DMS 273 (cell line): ENCODE measurements around the gene VWDE.

Experiments used
- DNase-seq: peaks from one replicate; lab custom pipeline; 2025; ENCODE audit not compliant: unreplicated experiment; lab: John Stamatoyannopoulos, UW

VWDE gene

DNA sequence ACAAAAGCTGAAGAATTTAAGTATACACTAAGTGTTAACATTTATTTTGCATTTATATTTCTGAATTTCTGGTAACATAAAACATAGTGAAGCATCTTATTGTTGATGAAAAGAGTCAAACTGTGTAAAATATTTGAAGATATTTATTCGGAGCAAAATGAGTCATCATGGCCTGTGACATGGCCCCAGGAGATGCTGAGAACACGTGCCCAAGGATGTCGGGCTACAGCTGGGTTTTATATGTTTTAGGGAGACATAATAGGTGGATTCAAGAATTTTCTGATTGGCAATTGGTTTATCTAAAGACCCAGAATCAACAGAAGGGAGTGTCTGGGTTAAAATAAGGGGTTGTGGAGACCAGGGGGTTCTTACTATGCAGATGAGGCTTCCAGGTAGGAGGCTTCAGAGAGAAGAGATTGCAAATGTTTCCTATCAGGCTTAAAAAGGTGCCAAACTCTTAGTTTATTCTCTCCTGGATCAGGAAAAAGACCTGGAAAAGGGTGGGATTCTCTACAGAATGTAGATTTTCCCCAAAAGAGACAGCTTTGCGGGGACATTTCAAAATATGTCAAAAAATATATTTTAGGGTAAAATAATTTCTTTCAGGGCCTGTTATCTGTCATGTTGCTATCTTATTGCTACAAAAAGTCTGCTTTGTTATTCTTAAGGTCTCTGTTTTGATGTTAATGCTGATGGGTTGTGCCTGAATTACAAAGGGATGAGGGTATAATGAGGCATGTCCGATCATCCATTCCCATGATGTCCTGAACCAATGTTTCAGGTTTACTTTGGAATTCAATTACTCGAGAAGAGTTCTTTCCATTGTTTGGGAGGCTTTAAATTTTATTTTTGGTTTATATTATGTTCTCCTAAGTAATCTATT lies 74.5 kb downstream of the VWDE start:
- DNase-seq = no peak

DNA sequence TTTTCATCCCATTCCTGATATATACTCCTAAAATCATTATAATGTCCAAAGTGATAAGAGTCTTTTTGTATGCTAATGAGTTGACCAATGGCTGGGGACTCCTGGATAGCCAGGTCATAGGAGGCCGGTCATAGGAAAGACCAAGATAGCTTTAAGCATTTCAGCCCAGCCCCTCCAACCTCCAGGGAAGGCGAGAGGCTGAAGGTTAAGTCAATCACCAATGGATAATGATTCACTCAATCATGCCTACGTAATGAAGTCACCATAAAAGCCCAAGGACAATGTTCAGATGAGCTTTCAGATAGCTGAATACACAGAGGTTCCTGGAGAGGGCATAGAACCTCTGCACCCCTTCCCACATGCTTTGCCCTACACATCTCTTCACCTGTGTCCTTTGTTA lies 75.7 kb downstream of the VWDE start:
- DNase-seq = no peak

- DNase-seq = no peak
Observed at GRCh38 chr7:12325646-12326045, 78.0 kb downstream of the VWDE start.

DNA sequence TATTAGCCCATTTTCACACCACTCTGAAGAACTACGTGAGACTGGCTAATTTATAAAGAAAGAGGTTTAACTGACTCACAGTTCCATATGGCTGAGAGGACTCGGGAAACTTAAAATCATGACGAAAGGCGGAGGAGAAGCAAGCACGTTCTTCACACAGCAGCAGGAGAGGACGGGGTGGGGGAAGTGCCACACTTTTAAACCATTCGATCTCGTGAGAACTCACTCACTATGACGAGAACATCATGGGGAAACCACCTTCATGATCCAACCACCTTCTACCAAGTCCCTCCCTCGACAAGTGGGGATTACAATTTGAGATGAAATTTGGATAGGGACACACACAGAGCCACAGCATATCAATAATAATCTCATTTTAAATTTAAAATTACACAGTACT lies 80.2 kb downstream of the VWDE start:
- no peak for DNase-seq

- DNase-seq = no peak
Observed at GRCh38 chr7:12322903-12323300, 80.8 kb downstream of the VWDE start.

- peak; percentile 36 for DNase-seq
Observed at GRCh38 chr7:12322284-12322902, 81.3 kb downstream of the VWDE start.

DNA sequence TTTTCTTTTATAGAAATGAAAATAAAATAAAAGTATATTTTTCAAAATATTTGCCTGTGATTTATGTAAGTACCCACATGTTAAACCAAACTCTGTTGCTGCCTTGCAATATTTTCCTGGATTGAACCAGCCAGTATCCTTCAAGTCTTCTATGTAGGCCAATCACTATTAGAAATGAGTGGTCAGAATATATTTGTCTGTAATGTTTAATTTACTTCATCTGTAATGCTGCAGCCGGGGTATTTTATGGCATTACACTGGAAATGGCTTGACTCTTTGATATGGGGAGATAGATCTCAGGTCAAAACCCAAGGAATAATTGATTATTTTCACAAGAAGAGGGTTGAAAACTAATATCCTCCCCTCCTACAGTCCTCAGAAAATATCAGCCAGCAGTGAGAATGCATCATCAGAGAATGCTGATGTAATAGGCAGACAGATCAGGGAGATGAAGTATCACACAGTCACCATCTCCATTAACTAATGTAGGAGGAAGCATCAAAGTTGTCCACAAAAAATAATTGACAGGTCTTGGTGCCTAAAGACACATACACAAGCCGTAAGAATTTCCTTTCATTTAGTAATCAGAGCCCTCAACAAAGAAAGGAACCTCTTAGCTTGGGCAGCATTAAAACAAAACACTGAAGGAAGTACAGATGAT lies 82.5 kb downstream of the VWDE start:
- DNase-seq = no peak

- DNase-seq = no peak
Observed at GRCh38 chr7:12320241-12320986, 83.3 kb downstream of the VWDE start.

DNA sequence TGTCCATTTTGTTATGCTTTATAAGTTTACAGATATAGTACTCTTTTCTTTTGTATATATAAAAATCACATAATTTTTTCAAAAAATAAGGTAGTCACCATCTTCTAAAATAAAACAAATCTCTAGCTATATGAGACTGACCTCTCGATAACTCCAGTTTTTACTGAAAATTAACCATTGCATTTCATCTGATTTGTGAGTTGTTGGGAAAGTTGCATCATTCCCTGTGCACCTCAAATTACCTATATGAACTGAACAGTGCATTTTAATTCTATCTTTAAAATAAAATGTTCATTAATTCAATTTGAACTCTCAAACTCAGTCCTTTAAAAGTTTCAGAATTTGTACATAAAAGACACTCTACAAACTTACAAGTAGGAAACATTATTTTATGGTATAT lies 86.0 kb downstream of the VWDE start:
- DNase-seq = no peak

GRCh38 chr7:12316925-12317324 lies 86.7 kb downstream of the VWDE start:
- DNase-seq = no peak

DNA sequence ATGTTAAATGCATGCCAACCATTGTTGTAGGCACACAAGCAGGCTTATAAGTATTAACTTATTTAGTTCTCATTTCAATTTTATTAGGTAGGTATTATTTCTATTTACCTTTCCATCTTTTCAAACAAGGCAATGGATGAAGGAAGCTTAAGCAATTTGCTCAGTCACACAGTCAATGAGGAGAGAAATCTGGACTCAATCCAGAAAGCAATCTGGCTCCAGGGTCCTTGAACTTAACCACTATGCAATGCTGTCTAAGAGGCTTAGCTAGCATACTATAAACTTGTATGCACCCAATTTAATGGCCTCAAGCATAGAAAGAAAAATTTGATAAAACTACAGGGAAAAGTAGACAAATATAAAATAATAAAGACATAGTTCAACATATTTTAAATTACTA lies 88.6 kb downstream of the VWDE start:
- DNase-seq = peak; percentile 30

GRCh38 chr7:12314199-12314598 lies 89.5 kb downstream of the VWDE start:
- no peak for DNase-seq

- DNase-seq = no peak
Observed at GRCh38 chr7:12305502-12305901, 98.2 kb downstream of the VWDE start.

DNA sequence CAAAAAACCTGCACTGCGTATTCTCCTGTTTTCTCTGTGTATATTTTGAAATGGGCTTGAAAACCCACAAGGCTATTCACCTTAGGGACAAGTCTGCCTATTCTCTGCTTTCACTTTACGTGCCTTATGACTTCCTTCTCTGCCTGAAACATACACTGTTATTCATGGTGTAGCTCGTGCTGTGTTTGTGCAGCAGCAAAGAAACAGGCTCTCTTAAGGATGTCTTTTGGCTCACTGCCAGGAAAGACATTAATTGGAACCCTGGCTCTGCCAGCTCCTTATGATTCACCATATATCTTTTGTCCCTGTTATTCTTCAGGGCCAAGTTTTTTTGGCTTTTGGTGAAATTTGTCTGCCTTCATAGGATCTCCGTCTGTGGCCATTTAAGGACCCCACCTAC lies 100.2 kb downstream of the VWDE start:
- peak; percentile 20 for DNase-seq

DNA sequence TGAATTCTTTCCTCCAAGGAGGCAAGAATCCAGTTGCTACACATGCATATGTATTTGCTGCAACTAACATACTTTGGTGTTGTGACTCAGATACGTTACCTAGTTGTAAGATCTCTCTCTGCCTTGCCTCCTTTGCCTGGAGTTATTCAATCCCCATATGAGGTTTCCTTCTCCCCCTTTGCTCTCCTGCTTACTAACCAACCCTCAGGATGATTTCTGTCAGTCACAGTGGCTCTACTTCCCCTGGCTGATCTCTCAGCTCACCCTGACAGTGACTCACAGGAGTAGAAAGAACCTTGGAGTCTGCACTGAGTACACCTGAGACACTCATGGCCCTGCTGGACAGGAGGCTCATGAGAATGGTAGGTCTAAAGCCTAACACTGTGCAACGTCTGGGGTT lies 100.6 kb downstream of the VWDE start:
- DNase-seq = no peak

- no peak for DNase-seq
Observed at GRCh38 chr7:12300415-12300814, 103.2 kb downstream of the VWDE start.

DNA sequence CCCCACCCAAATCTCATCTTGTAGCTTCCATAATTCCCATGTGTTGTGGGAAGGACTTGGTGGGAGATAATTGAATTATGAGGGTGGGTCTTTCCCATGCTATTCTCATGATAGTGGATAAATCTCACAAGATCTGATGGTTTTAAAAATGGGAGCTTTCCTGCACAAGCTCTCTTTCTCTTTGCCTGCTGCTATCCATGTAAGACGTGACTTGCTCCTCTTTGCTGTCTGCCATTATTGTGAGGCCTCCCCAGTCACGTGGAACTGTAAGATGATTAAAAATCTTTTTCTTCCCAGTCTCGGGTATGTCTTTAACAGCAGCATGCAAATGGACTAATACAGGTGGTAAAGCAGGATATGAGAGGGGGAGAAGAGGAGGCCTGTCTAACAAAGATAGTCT lies 104.3 kb downstream of the VWDE start:
- DNase-seq = no peak

GRCh38 chr7:12297283-12298108 lies 106.2 kb downstream of the VWDE start:
- DNase-seq = no peak

DNA sequence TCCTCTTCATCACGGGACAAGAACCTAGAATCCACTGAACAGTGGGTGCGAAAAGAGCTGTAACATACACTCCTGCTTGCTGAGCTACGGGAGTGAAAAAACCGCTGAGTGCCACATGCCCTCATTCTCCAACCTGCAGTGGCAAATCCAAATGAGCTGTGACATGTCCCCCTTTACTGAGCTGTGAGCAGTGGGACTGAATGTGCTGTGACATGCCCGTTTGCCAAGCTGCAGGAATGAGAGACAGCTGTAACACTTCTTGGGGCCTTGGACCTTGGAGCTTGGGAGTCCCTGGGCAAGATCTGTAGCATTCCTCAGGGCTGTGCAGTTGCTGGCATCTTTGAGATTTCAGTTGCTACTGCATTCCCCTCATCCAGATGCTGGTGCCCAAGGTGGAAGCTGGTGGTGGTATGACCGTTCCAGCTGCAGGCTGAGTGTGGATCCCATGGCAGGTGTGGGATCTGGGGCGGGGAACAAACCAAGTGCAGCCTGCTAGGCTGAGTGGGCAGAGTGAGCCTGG lies 107.6 kb downstream of the VWDE start:
- DNase-seq = no peak

DNA sequence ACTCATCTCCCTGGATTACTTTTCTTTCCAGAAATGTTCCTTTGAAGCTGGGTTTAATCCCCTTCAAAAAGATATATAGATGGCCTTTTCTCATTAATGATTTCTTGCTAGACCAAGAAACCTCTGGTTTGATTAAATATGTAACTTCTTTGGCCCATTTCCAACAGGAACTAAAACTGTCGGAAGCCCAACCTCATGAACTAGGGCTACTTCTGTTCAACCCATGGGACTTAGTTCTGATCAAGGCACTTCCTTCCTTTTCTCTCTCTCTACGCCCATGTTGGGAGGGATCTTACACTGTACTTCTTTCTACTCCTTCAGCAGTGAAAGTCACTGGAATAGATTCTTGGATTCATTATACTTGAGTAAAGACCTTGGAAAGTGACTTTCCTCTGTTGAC lies 109.0 kb downstream of the VWDE start:
- DNase-seq = no peak
